ENCODE results near the gene DUSP10.
A peak's percentile ranks its signal among the peaks of the same experiment; 100 is the strongest.

The DUSP10 gene

DNA sequence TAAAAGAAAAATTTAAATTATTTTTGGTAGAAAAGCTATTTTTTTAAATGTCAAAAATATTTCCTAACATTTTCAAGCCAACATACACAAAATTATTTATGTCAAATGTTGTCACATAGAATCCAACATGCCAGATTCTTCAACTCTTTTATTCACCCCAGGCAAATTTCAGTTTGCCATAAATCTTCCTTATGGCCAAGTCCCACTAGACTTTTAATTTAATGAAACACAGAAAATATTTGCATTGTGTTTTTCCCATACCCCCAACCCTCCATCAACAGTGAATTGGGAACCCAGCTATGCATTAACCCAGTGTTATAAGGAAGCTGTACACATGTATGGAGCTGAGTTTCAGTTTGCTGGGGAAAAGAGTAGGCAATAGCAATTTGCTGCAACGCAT lies 41.4 kb downstream of the DUSP10 start:
- Mint-ChIP-seq H3K4me3 (no peak overlapping the region), H3K4me1 (no peaks in the 10 kb centered on the region), H3K36me3 (peaks cover 55% of the 10 kb centered on the region), H3K9me3 (peaks cover 3% of the 10 kb centered on the region), H3K27ac (no peak overlapping the region), H3K27me3 (no peaks in the 10 kb centered on the region)
- no peak for ATAC-seq

DNA sequence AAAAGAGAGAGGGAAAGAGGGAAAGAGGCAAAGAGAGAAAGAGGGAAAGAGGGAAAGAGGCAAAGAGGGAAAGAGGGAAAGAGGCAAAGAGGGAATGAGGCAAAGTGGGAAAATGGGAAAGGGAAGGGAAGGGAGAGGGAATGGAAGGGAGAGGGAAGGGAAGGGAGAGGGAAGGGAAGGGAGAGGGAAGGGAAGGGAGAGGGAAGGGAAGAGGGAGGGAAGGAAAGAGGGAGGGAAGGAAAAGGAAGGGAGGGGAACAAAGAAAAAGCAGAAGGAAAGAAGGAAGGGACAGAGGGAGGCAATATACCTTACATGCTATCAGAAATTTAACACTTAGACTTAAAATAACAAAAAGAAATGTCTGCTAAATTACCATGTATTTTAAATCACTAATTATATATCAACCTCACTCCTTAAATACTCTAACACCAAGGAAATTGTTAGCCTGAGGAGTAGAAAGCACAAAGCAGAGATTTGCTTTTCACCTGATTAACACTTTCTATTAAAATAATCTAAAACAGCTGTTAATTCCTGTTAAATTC lies 41.8 kb downstream of the DUSP10 start:
- H3K27ac Mint-ChIP-seq: no peak overlapping the region
- no peaks in the 10 kb centered on the region for H3K4me1 Mint-ChIP-seq
- peaks cover 50% of the 10 kb centered on the region for H3K36me3 Mint-ChIP-seq
- H3K4me3 Mint-ChIP-seq: no peak overlapping the region
- no peak for ATAC-seq
- peaks cover 3% of the 10 kb centered on the region for H3K9me3 Mint-ChIP-seq
- no peaks in the 10 kb centered on the region for H3K27me3 Mint-ChIP-seq

DNA sequence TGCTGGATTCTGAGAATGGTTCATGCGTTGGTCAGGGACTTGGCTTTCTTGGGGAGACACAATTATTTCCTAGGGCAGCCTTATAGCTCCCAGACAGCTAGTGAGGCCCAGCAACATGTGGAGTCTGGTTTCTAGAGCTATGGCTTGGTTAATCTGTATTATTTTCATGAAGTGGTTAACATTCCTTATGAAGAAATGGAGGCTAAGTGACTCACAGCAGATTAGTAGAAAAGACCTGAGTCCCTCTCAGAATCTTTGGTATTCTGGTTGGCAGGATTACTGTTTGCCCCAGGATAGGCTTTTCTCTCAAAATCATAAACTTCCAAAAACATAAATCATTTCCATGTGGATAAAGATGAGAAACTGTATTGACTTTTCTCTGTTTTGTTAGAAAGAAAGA lies 42.3 kb downstream of the DUSP10 start:
- H3K9me3 Mint-ChIP-seq: peaks cover 3% of the 10 kb centered on the region
- H3K27ac Mint-ChIP-seq: no peak overlapping the region
- ATAC-seq: no peak
- no peaks in the 10 kb centered on the region for H3K27me3 Mint-ChIP-seq
- no peak overlapping the region for H3K4me3 Mint-ChIP-seq
- H3K4me1 Mint-ChIP-seq: no peaks in the 10 kb centered on the region
- peaks cover 45% of the 10 kb centered on the region for H3K36me3 Mint-ChIP-seq

DNA sequence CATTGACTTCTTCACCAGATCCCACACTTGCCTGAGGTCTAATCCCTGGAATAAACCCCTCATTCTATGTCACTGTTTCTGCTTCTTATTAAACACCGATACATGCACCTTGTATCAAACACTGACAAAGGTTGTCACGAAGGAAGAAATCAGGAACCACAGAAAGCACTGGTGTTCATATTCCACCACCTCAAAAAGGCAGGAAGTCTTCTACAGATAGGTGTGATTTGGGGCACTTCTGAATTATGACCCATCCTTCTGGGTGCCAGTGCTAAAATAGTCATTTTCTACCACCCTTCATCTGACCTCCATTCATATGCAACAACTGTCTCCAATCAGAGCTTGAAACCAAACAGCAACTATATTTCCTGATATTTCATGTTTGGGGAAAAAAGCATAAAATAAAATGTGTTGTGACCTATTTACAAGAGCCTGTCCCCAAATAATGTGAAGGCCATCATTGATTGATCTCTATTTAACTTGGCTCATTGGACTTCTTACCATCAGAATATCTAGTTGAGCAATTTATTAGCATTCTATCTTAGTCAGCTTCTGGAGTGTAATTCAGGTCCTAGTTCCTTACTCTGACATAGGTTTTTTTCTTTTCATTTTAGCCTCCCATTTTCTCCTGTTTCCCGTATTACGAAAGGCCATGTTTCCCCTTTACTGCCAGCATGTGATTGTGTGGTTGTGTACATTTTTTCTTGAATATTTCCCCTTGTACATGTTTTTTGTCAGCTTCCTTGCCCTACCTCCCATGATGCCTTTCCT lies 43.1 kb downstream of the DUSP10 start:
- no peak for ATAC-seq

DNA sequence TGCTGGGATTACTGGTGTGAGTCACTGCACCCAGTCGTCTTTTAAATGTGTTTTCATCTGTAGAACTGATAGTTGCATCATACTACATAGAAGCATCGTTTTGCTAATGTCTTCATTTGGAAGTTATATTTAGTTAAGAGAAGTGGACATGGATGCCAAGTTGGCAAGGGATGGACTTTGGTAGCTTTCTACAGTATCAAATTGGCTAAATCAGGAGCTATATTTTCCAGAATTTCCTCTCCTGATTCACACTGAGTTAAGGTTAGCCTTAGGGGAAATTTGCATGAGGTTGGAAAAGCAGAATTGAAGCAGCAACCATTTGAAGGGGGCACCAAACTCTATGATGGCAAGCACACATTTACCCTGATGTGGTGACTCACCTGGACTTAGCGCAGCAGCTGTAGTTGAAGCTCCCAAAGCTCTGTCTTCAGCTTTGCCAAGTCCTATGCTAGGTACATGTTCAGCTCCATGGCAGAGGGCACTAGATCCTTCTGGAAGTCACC lies 43.9 kb downstream of the DUSP10 start:
- no peaks in the 10 kb centered on the region for H3K4me1 Mint-ChIP-seq
- no peak overlapping the region for H3K4me3 Mint-ChIP-seq
- no peak for ATAC-seq
- H3K36me3 Mint-ChIP-seq: peaks cover 34% of the 10 kb centered on the region
- H3K9me3 Mint-ChIP-seq: peaks cover 3% of the 10 kb centered on the region
- no peak overlapping the region for H3K27ac Mint-ChIP-seq
- no peaks in the 10 kb centered on the region for H3K27me3 Mint-ChIP-seq

More for the DNA sequence above, 43.1 kb downstream of the DUSP10 start:
- no peaks in the 10 kb centered on the region for H3K4me1 Mint-ChIP-seq
- H3K27me3 Mint-ChIP-seq: no peaks in the 10 kb centered on the region
- no peak overlapping the region for H3K27ac Mint-ChIP-seq
- no peak overlapping the region for H3K4me3 Mint-ChIP-seq
- peaks cover 3% of the 10 kb centered on the region for H3K9me3 Mint-ChIP-seq
- H3K36me3 Mint-ChIP-seq: peaks cover 41% of the 10 kb centered on the region

DNA sequence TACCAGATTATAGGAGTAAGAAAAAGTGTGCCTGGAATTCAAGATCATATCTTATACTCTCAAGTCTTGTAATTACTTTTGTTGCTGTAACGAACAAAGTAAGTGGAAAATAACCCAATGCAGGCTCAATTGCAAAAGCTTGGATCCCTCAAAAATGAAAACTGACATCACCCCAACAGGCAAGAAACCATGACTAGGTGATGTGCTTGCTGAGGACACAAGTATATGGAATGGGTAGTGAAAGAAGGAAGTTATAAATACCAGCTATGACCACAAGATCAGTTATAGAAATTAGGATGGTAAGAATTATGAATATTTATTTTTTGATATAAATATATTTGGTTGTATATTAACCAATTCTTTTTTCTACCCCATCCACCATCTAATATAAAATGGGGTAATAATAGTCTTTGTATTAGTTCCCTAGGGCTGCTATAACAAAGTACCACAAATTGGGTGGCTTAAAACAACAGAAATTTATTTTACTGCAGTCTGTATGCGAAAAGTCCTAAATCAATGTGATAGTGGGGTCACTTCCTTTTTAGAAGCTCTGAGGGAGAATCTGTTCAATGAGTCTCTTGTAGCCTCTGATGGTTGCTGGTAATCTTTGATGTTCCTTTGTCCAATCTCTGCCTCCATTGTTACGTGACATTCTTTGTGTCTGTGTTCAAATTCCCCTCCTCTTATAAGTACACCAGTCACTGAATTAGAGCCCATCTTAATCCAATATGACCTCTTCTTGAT lies 45.0 kb downstream of the DUSP10 start:
- Mint-ChIP-seq H3K4me1 (no peaks in the 10 kb centered on the region), H3K27ac (no peak overlapping the region), H3K27me3 (no peaks in the 10 kb centered on the region), H3K4me3 (no peak overlapping the region), H3K9me3 (peaks cover 3% of the 10 kb centered on the region), H3K36me3 (peaks cover 26% of the 10 kb centered on the region)
- no peak for ATAC-seq

- Mint-ChIP-seq H3K4me3 (no peak overlapping the region), H3K9me3 (peaks cover 3% of the 10 kb centered on the region), H3K27ac (no peak overlapping the region), H3K4me1 (no peaks in the 10 kb centered on the region), H3K27me3 (no peaks in the 10 kb centered on the region), H3K36me3 (peaks cover 20% of the 10 kb centered on the region)
- no peak for ATAC-seq
Observed at GRCh38 chr1:221696027-221696426, 45.9 kb downstream of the DUSP10 start.

DNA sequence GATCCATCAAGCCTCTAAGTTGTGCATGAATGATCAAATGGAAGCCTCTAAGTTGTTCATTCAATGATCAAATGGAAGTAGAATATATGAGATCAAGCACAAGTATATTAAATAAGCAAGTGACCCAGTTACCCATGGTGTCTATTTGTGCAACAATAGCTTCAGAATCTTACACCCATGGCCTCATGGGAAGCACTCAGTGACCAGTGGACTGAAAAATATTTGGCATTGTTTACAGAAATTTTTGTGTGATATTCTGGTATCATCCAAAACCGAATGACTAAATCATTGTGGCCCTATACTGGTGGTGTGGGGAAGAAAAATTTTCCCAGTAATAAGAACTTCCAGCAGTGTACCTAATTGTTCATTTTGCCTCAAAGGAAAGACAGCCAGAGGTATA lies 46.6 kb downstream of the DUSP10 start:
- Mint-ChIP-seq H3K27me3 (no peaks in the 10 kb centered on the region), H3K9me3 (peaks cover 3% of the 10 kb centered on the region), H3K4me1 (no peaks in the 10 kb centered on the region), H3K36me3 (peaks cover 20% of the 10 kb centered on the region), H3K27ac (no peak overlapping the region), H3K4me3 (no peak overlapping the region)
- no peak for ATAC-seq

GRCh38 chr1:221694109-221694508 lies 47.8 kb downstream of the DUSP10 start:
- H3K27ac Mint-ChIP-seq: no peak overlapping the region
- H3K27me3 Mint-ChIP-seq: no peaks in the 10 kb centered on the region
- no peaks in the 10 kb centered on the region for H3K9me3 Mint-ChIP-seq
- peaks cover 11% of the 10 kb centered on the region for H3K36me3 Mint-ChIP-seq
- no peaks in the 10 kb centered on the region for H3K4me1 Mint-ChIP-seq
- no peak overlapping the region for H3K4me3 Mint-ChIP-seq
- no peak for ATAC-seq

DNA sequence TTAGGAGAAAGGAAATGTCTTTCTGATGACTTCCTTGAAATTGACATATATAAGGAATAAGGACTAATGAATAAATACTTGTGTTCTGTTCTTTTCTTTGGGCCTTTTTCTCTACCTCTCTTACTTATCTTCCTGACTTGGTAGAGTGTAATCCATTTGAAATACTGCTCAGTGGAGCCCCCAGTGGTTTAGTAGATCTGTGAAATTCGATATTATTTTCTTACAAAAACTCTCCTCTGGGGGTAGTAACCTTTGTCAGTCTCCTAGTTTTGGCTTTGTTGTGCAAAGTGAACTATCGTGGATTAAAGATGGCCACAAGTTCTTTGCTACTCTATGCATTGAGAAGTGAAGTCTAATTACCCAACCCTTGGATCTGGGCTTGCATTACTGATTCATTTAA lies 48.8 kb downstream of the DUSP10 start:
- no peaks in the 10 kb centered on the region for H3K9me3 Mint-ChIP-seq
- ATAC-seq: no peak
- peaks cover 5% of the 10 kb centered on the region for H3K4me1 Mint-ChIP-seq
- H3K27me3 Mint-ChIP-seq: no peaks in the 10 kb centered on the region
- no peak overlapping the region for H3K27ac Mint-ChIP-seq
- H3K4me3 Mint-ChIP-seq: no peak overlapping the region
- peaks cover under 1% of the 10 kb centered on the region for H3K36me3 Mint-ChIP-seq

- H3K4me1 Mint-ChIP-seq: peaks cover 7% of the 10 kb centered on the region
- H3K9me3 Mint-ChIP-seq: no peaks in the 10 kb centered on the region
- no peak for ATAC-seq
- H3K36me3 Mint-ChIP-seq: no peaks in the 10 kb centered on the region
- H3K27ac Mint-ChIP-seq: no peak overlapping the region
- no peaks in the 10 kb centered on the region for H3K27me3 Mint-ChIP-seq
- no peak overlapping the region for H3K4me3 Mint-ChIP-seq
Observed at GRCh38 chr1:221692643-221693042, 49.2 kb downstream of the DUSP10 start.

DNA sequence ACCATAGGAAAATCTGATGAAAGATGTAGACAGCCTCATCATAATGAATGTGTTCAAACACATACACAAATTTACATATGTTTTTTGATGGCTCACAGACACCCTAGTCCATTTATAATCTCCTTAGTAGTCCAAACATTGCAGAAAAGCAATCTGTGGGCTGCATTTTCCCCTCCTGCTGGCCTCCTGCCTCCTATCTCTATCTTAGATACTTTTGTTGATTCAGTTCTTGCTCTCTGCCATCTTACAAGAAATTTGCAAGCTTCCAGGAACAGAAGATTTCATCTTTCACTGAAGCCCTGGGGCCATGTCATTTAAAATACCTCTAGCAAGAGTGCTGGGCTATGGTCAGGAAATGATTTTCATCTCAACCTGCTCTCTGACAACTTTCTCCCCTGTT lies 50.6 kb downstream of the DUSP10 start:
- Mint-ChIP-seq H3K27ac (no peak overlapping the region), H3K4me3 (no peak overlapping the region), H3K4me1 (peaks cover 7% of the 10 kb centered on the region), H3K36me3 (no peaks in the 10 kb centered on the region), H3K27me3 (no peaks in the 10 kb centered on the region), H3K9me3 (no peaks in the 10 kb centered on the region)
- no peak for ATAC-seq

DNA sequence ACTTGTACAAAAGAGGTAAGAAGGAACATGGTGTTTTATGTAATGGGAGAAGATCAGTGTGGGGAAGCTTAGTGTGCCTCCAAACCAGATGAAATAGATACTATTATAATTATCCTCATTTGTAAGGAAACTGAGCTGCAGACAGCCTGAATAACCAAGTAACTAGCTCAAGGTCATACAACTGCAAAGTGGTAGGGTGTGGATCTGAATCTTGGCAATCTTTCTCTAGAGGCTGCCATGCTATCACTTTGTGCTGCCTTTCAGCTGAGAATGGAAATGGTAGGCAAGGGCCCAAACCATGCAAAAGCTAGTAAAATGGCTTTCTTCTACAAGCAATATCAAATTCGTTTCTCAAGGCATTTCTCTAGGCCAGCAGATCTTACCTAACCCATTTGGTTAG lies 51.0 kb downstream of the DUSP10 start:
- Mint-ChIP-seq H3K4me1 (peaks cover 7% of the 10 kb centered on the region), H3K27me3 (no peaks in the 10 kb centered on the region), H3K4me3 (no peak overlapping the region), H3K36me3 (no peaks in the 10 kb centered on the region), H3K27ac (no peak overlapping the region), H3K9me3 (no peaks in the 10 kb centered on the region)
- no peak for ATAC-seq

DNA sequence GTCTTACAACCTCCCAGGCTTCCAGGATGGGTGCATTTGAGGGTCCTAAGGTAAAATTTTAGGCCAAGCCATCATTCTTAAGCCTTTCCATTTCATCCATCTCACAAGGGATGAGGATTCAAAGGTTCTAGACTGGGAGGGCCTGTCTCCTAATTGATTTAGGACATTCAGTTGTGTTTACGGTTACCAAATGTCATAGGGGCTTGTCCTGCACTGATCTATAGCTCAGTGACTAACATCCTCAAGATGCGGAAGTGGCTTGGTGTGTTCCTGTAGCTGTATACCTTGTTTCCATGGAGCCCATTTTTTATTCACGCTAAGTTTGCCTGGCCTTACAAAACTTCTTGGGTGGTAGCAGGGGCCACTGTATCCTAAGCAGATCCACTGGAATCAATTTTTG lies 52.8 kb downstream of the DUSP10 start:
- ATAC-seq: no peak
- Mint-ChIP-seq H3K9me3 (no peaks in the 10 kb centered on the region), H3K27ac (no peak overlapping the region), H3K4me3 (no peak overlapping the region), H3K4me1 (peaks cover 9% of the 10 kb centered on the region), H3K27me3 (no peaks in the 10 kb centered on the region), H3K36me3 (no peaks in the 10 kb centered on the region)

DNA sequence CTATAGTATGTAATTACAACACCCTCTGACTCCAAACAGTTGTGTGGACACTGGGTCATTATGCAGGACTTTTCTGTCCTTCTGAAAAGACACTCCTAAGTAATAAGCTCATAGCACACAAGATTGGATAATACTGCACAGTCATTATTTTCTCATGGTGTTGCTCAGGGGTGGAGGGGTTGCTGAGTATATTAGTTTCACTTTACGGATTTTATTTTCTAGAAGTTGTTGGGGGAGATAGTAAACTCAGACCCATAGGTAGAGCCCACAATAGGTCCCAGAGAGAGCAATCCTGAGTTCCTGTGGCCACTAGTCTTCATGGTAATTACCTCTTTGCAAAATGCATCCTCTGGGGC lies 53.4 kb downstream of the DUSP10 start:
- peak overlapping the region; percentile 40 for H3K27ac Mint-ChIP-seq
- peaks cover 12% of the 10 kb centered on the region for H3K4me1 Mint-ChIP-seq
- no peaks in the 10 kb centered on the region for H3K36me3 Mint-ChIP-seq
- no peaks in the 10 kb centered on the region for H3K9me3 Mint-ChIP-seq
- peak; percentile 16 for ATAC-seq
- H3K27me3 Mint-ChIP-seq: no peaks in the 10 kb centered on the region
- H3K4me3 Mint-ChIP-seq: no peak overlapping the region

Data from stimulated activated memory B cell treated with anti-CD40 and anti-IgM and Interleukin-4, amounts not matched to agents 10 μg/mL and 1 μg/mL and 100 μg/mL, for 72 hours (primary cell).